HG02970 (cell line): ENCODE data around the gene TRAPPC3L.

Source experiments
- ATAC-seq: cut with Tn5 transposase; IDR thresholded peaks from one replicate; pipeline ENCODE4 v1.9.1; 2021; ENCODE audit warnings: mild to moderate bottlenecking, moderate library complexity, moderate number of reproducible peaks; ENCODE audit not compliant: unreplicated experiment, low FRiP score

Gene TRAPPC3L

DNA sequence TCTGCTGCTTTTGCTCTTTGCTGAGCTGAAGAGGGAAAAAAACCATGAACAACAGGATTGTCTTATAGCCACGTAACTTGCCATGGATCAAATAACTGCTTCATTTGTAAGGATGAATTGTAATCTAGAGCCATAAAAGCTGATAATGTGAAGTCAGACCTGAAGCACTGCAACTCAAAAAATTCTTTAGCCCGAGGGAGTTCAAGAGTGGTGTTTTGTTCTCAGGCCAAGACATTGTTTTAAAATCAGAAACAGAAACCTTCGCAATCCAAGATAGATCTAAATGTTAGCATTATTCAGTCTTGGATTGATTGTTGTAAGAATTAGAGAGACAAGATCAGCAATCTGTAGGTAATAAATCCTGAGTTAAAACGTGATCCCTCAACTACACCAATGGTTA lies at the start of gene TRAPPC3L:
Gene TRAPPC3L (minus strand): TSS at position 34 of the 400 bp plus-strand sequence. CDS start 170 bp downstream, outside the sequence.
- no peak for ATAC-seq

GRCh38 chr6:116595247-116595646 lies 49.8 kb upstream of the TRAPPC3L start:
- ATAC-seq: no peak

GRCh38 chr6:116586738-116587137 lies 41.3 kb upstream of the TRAPPC3L start:
- ATAC-seq: no peak

DNA sequence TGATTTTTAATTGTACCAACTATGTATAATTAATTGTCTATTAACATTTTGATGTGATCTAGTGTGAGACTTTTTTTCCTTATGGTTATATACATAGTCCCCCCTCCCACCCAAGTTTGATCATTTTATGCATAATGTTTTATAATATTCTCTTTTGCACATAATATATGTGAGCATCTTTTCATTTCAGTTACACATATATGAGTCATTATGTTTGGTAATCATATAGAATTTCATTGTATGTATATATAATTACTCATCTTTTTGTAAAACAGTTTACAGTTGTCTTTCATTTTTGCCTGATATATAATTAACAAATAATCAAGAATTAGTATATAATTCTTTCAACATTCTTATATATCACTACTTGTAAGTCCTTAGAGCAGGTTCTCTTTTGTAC lies 40.8 kb upstream of the TRAPPC3L start:
- no peak for ATAC-seq

DNA sequence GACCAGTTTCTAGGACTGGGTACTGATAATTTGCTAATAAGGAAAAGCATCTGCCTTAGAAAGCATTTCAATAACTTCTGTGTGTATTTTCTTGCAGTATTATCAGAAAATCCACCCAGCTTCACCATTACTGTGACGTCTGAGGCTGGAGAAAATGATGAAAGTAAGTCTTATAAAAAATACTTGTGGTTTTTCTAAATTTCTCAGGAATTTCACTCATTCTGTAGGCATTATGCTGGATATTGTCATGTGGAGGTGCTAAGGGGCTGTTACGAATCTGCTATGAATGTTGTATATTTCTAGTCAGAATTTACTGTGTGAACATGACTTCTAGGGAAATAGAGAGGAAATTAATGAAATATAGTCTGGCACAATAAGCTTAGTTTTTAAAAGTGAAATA lies 34.7 kb upstream of the TRAPPC3L start:
- no peak for ATAC-seq

DNA sequence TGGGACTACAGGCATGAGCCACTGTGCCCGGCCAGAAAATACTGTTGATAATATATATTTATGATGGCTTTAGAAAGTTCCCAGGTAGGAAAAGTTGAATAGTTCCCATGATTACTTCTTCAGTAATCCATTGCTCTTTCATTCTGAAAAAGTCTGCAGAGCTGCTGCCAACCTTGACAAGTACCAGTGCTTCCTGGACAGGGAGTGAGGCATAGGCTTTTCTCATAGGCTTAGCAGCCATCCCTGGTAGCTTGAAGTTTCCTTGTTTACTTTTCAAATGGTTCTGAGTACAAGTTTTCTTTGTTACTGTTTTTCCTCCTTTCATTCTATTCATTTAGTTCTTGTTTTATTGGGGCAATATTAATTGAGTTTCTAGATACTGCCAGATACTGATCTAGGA lies 33.7 kb upstream of the TRAPPC3L start:
- ATAC-seq: no peak

DNA sequence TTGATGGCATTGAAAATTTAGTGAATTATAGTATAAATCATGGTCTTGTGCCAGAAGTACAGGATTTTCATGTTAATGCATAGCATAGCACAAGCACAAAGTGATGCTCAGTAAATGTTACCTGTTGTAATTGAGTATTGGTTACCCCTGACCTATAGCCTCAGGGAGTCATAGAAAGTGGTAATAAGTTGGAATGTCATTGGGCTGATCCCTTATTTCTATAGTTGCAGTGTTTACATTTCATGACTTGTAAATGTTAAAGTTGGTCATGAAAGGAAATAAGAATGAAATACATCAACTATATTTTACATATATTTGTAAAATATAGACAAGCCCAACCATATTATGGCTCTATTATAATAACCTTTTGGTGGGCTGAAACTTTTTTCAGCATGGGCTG lies 32.9 kb upstream of the TRAPPC3L start:
- no peak for ATAC-seq

DNA sequence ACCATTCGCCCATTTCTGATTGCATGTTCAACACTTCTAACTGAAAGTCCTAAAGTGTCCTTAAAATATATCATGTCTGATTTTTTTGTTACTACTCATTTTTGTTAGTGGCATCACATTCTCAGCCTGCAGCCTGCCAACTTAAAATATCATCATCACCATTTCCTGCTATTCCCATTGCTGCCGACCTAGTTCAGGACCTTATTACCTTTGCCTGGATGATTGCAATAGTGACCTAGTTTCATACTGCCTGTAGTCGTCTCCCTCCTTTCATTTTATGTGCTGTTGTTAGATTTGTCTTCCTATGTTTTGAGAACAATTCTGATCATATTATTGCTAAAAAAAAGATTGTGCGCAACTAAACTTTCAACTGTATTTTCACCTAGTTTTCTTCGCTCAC lies 32.0 kb upstream of the TRAPPC3L start:
- no peak for ATAC-seq

DNA sequence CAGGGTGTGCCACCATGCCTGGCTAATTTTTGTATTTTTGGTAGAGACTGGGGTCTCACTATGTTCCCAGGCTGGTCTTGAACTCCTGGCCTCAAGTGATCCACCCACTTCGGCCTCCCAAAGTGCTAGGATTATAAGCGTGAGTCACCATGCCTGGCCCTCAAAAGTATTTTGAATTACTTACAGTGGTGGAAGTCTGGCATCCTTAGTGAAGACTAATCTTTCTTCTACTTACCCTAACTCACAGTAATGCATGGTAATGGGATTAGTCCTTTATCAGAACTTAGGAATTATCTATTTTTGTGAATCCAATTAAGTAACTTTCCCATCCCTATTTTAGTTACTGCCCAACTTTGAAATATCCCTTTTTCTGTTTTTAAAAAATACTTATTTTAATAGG lies 29.7 kb upstream of the TRAPPC3L start:
- ATAC-seq: no peak

GRCh38 chr6:116572162-116572561 lies 26.7 kb upstream of the TRAPPC3L start:
- ATAC-seq: no peak

DNA sequence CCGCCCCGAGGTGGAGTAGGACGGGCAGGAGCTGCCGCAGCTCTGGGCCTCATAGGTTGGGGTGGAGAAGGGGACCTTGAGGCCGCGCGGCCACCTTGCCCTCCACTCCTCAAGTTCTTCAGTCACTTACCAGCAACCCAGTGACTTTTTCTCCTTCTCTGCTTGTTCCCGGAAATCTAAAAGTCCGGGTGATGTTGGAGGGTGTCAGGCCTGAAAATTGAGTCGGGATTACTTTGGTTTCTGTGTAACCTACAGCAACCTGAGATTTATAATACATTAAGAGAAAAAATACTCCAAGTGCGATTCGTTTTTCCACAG lies 26.2 kb upstream of the TRAPPC3L start:
- no peak for ATAC-seq

DNA sequence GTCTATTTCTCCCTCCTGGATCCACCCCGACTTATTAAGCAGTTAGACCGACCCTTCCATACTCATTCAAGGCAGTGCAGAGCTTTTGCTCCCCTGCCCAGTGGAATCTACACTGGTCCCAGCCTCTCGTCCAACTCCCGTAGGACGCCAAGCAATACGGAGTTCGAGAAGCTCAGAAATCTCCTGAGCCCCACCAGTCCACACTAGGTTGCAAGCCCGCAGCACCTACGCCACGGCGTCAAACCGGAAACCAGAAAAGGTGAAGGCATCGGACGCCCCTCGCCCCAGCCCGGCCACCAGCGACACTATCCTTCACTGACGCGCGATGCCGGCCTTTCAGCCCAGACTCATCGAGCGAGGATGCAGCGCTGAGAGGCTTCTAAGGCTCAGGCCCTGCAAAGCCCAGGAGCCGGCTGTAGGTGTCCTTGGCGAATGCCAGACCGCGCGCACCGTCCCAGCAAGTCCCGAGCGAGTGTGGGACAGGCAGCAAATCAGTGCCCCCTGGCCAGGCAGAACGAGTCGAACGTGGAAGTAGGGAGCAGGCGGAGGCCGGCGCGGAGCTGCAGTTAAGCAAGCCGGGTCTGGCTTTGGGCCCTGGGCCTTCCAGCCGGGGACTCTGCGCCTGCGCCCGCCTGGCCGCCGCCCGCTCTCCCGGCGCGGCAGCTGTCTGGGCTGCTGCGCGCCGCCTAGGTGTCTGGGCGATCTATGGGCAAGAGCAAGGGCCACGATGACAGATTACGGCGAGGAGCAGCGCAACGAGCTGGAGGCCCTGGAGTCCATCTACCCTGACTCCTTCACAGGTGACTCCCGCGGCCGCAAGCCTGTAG lies 25.6 kb upstream of the TRAPPC3L start, which contains the start of gene RWDD1:
Gene RWDD1 (plus strand): TSS at position 649 of the 827 bp plus-strand sequence. CDS start 79 bp downstream, at position 728.
- peak; percentile 97 for ATAC-seq

DNA sequence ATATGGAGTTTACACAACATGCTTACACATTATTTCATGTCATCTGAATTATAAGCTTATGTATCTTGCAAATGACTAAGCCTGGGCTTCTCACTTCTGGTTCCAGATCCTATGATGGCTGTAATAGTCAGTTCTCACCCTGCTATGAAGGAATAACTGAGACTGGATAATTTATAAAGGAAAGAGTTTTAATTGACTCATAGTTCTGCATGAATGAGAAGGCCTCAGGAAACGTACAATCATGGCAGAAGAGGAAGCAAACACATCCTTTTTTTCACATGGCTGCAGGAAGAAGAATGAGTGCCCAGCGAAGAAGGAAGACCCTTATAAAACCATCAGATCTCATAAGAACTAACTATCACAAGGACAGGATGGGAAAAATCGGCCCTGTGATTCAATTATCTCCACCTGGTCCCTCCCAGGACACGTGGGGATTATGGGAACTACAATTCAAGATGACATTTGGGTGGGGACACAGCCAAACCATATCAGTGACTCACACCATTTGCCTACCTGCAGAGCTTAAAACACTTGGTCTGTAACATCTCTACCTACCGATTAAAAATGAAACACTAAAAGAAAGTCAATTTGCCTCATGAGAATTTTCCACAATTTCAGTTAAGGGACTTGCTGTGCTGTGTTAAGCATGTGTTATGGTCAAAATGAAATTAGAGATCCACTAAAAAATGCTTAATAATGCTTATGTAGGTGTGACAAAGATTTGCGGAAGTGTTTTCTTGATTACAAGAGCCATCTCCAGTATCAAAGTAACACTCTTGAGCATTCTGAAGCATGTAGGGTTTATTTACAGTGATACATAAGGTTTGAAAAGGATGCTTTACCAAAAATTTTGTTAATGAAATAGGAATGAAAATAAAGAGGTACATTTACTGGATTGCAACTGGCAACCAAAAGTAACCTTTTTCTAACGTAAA lies 23.6 kb upstream of the TRAPPC3L start:
- no peak for ATAC-seq

DNA sequence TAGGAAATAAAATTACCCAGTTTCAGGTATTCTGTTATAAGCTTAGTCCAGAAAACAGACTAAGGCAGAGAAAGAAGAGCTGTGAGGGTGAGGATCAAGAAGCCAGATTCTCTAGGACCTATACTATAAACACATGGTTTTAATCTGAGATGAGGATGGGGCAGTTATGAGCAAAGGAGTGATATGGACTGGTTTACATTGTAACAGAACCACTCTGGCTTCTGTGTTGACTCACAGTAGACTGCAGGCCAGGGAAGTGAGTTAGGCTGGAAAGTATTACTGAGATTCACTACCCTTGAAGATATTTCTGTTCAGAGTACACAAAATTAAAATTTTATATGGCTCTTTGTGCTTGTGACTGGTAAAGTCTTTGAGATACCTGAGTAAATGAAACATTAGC lies 22.6 kb upstream of the TRAPPC3L start:
- no peak for ATAC-seq

DNA sequence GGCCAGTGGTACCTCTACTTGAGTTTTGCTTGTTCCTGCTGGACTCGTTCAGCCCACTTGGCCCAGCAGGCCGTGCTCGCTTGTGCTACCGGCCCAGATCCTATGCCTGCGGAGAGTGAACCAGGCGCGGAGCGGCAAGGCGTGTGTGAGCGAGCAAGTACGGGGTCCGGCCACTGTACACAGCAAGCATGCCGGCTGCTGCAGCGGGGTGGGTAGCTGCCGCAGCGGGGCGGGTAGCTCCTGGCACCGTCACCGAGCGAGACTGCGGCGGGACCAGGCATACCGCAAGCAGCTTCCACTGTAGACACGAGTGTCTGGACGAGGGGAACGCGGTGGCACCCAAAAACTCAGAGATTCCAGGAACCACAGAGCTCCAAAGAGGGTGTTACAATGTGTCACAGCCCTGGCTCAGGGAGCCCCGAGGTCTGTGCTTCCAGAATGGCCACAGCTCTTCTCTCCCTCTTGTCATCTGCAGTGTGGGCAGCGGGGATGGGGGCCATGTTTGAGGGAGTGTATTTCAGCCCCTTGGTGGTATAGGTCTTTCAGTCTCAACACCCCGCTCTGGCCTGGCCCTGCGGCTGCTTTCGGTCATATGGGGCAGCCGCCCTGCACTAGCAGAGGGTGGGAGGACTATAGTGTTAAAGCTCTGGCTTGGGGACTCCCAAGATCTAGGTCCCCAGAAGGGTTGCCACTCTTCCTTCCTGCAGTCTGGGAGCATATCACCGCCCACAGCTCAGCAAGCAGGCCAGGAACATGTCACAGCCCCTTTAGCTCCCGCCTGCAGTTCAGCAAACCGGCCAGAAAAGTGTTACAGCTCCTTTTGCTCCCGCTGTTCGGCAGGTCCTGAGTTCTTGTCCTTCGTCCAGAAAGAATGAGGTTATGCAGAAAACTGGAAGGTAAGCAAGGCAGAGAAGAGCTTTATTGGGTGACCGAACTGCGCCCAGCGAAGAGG lies 19.7 kb upstream of the TRAPPC3L start:
- no peak for ATAC-seq

GRCh38 chr6:116564311-116564710 lies 18.8 kb upstream of the TRAPPC3L start:
- ATAC-seq: no peak

DNA sequence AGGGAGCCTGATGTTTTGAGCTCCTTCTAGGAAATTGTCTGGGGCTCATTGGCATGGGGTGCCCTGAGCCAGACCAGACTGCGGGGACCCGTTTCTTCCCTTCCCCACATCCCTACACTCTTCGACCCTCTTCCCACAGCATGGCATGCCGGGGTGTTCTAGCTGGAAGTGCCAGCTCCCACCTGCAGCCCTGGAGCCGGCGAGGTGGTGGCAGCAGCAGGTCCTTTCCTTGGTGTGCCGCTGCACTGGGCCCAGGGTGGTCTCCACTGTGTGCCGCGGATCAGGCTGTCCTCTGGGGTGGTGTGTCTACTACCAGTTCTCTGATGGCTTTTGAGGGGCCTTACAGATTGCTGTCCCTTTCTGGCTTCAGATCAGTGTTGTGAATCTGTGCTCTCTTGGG lies 18.3 kb upstream of the TRAPPC3L start:
- no peak for ATAC-seq

DNA sequence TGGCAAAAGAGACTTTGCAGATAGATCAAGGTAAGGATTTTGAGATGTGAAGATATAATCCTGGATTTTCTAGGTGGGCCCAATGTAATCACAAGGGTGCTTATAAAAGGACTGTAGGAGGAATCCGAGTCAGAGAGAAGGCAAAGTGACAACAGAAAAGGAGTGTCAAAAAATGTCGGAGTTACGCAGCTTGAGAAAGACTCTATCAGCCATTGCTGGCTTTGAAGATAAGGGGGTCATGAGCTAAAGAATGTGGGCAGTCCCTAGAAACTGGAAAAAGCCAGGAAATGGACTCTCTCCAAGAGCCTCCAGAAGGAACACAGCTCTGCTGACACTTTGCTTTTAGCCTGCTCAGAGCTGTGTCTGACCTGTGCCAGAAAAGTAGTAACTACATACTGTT lies 17.1 kb upstream of the TRAPPC3L start:
- no peak for ATAC-seq

DNA sequence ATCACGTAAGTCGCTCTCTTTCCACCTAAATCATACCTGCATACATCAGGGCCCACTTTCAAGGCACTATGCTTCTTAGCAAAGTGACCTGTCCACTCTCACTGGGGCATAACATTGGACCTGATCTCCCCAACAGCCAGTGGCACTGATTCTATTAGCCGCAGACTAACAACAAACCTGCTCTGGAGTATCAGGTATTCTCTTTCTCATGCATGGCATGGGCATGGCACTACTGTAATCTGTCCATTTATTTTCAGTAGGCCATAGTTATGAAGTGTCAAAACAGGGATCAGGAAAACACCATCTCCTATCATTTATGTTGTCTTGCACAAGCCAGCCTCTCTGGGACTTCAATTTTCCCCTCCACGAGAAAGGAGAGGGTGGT lies 16.5 kb upstream of the TRAPPC3L start:
- no peak for ATAC-seq

GRCh38 chr6:116561377-116562018 lies 16.0 kb upstream of the TRAPPC3L start:
- ATAC-seq: no peak
